HepG2 (cell line): ENCODE data around the gene MYO19. TPM values are rescaled to one million over a fixed set of nuclear protein-coding genes. Genes with fewer than 3 reads are reported as not detected.

Source experiments
- HBP1 ChIP-seq: IDR thresholded peaks from 2 replicates; pipeline ENCODE4 v1.6.1; 2016; ENCODE audit warnings: low read depth, control low read depth
- HNF4A ChIP-seq: sonication (generic); formaldehyde crosslinking; IDR thresholded peaks from 2 replicates; pipeline ENCODE4 v1.4.0; 2020; ENCODE audit warnings: missing genetic modification reagents
- KDM2A ChIP-seq: sonication (generic); formaldehyde crosslinking; IDR thresholded peaks from 2 replicates; pipeline ENCODE4 v1.4.0; 2020; ENCODE audit warnings: low read depth, missing genetic modification reagents, borderline replicate concordance
- MBNL3 ChIP-seq: fragments of 250-450 bp; sonication (Bioruptor Pico); conservative IDR thresholded peaks from 2 replicates; pipeline ENCODE4 v1.8.0; 2022; ENCODE audit warnings: mild to moderate bottlenecking, inconsistent platforms
- MLXIP ChIP-seq: sonication (generic); formaldehyde crosslinking; IDR thresholded peaks from 2 replicates; pipeline ENCODE4 v1.9.0; 2021; ENCODE audit warnings: missing genetic modification reagents, borderline replicate concordance
- TARDBP ChIP-seq: sonication (generic); formaldehyde crosslinking; IDR thresholded peaks from 2 replicates; pipeline ENCODE4 v1.8.0; 2022; ENCODE audit warnings: mild to moderate bottlenecking, missing genetic modification reagents
- ZBED4 ChIP-seq: sonication (generic); formaldehyde crosslinking; IDR thresholded peaks from 2 replicates; pipeline ENCODE4 v1.4.0; 2020; ENCODE audit warnings: missing genetic modification reagents, borderline replicate concordance
- ZNF280B ChIP-seq: sonication (generic); formaldehyde crosslinking; IDR thresholded peaks from 2 replicates; pipeline ENCODE4 v1.5.0; 2020; ENCODE audit warnings: missing genetic modification reagents, mild to moderate bottlenecking, borderline replicate concordance
- ZNF619 ChIP-seq: sonication (generic); formaldehyde crosslinking; IDR thresholded peaks from 2 replicates; pipeline ENCODE4 v1.4.0; 2020; ENCODE audit warnings: mild to moderate bottlenecking, missing genetic modification reagents
- ZNF839 ChIP-seq: sonication (generic); formaldehyde crosslinking; IDR thresholded peaks from 2 replicates; pipeline ENCODE4 v1.4.0; 2020; ENCODE audit warnings: missing genetic modification reagents, mild to moderate bottlenecking, borderline replicate concordance
- ZSCAN29 ChIP-seq: sonication (generic); formaldehyde crosslinking; conservative IDR thresholded peaks from 2 replicates; pipeline ENCODE4 v1.4.0; 2020; ENCODE audit warnings: mild to moderate bottlenecking, missing genetic modification reagents
- polyA plus RNA-seq, 8 experiments: library from polyadenylated mRNA; depleted of rRNA in 3 of 8; stranded (reverse) in 7 of 8; unstranded in 1 of 8; fragments of >200 nt; fragmentation: Illumina TruSeq in 4 of 8; extraction: Trizol in 4 of 8; gene quantifications; 2 replicates each; pipeline versions ENCODE4 v1.2.1 to v1.2.3, GENCODE V29; 2011 to 2016; ENCODE audit warnings: low read depth in 4 of 8, missing spikeins in 1 of 8, mixed read lengths in 1 of 8; ENCODE audit not compliant: insufficient read depth in 1 of 8
- total RNA-seq, 5 experiments: library from RNA; depleted of rRNA; stranded (reverse); fragments of >200 nt; fragmentation: Illumina TruSeq; extraction: Trizol; gene quantifications; 2 replicates each; pipeline ENCODE4 v1.2.3, GENCODE V29; 2016; ENCODE audit warnings: low read depth in 1 of 5
- TF ChIP-seq, protein P1 (sequence below): sonication (generic); formaldehyde crosslinking; IDR thresholded peaks from 2 replicates; pipeline ENCODE4 v1.5.0; 2020; ENCODE audit warnings: mild to moderate bottlenecking, missing genetic modification reagents

MYO19 gene
- total and polyA plus RNA-seq, 2 of the 13 experiments (the other 11 are each of a cell fraction or from before 2014, with no cell fraction given) = 75.7 to 82.3 TPM

GRCh38 chr17:36545465-36546417 is 11.1 kb upstream of the MYO19 start (continued):
- TF ChIP-seq HBP1 (CRISPR knock-in tag) (no peak; the same call in 1 of the 2 replicates), HNF4A (CRISPR knock-in tag) (no peak; the same call in 1 of the 2 replicates), ZNF839 (CRISPR knock-in tag) (no peak), MLXIP (CRISPR knock-in tag) (no peak), TARDBP (CRISPR knock-in tag) (peak; percentile 72; the same call in 1 of the 2 replicates), ZSCAN29 (no peak), KDM2A (CRISPR knock-in tag) (peak; percentile 86; the same call in 1 of the 2 replicates), ZNF619 (CRISPR knock-in tag) (no peak), ZNF280B (CRISPR knock-in tag) (peak; percentile 91), ZBED4 (CRISPR knock-in tag) (peak; percentile 94), MBNL3 (no peak)
- TF ChIP-seq, protein P1, sequence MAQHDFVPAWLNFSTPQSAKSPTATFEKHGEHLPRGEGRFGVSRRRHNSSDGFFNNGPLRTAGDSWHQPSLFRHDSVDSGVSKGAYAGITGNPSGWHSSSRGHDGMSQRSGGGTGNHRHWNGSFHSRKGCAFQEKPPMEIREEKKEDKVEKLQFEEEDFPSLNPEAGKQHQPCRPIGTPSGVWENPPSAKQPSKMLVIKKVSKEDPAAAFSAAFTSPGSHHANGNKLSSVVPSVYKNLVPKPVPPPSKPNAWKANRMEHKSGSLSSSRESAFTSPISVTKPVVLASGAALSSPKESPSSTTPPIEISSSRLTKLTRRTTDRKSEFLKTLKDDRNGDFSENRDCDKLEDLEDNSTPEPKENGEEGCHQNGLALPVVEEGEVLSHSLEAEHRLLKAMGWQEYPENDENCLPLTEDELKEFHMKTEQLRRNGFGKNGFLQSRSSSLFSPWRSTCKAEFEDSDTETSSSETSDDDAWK (CRISPR knock-in tag) = no peak
